H1 (cell line): ENCODE results near the gene PLCB1. TPM values are rescaled to one million over a fixed set of nuclear protein-coding genes. Genes with fewer than 3 reads are reported as not detected.

Experiments
- CTCF ChIA-PET: fragments of 300-600 bp; sonication (Branson Sonifier 250); formaldehyde crosslinking; loops from one replicate; lab custom pipeline; 2021; ENCODE audit not compliant: partially characterized antibody; lab: Charles Lee
- POLR2A ChIA-PET: fragments of 300-600 bp; sonication (Branson Sonifier 250); formaldehyde crosslinking; loops from one replicate; lab custom pipeline; 2021; ENCODE audit warnings: inconsistent platforms; ENCODE audit not compliant: partially characterized antibody; lab: Charles Lee
- DNase-seq, 2 experiments: peaks; one replicate each; pipeline versions ENCODE4 v3.0.0 to v3.0.0-alpha.2; 2010 to 2022; ENCODE audit warnings: low spot score in 2 of 2, low read depth in 1 of 2, mixed read lengths in 1 of 2
- FAIRE-seq: peaks from 2 replicates; lab custom pipeline; 2011; peaks lifted over from hg19 to GRCh38; lab: Jason Lieb, UNC
- H2AFZ ChIP-seq: 2 replicates; pipeline ENCODE4 v1.8.1; 2012; ENCODE audit warnings: low read length, inconsistent platforms
- H2AK5ac ChIP-seq: 2 replicates; pipeline ENCODE4 v1.6.1; 2013; ENCODE audit warnings: low read depth, low read length
- H2BK120ac ChIP-seq: replicated peaks from 2 replicates; pipeline ENCODE3; 2013; ENCODE audit warnings: low read depth, low read length, inconsistent platforms
- H2BK12ac ChIP-seq: 2 replicates; pipeline ENCODE4 v1.6.1; 2013; ENCODE audit warnings: low read depth, low read length
- H2BK15ac ChIP-seq: 2 replicates; pipeline ENCODE4 v1.6.1; 2013; ENCODE audit warnings: low read length
- H2BK20ac ChIP-seq: 2 replicates; pipeline ENCODE4 v1.6.1; 2013; ENCODE audit warnings: low read length
- H2BK5ac ChIP-seq: 2 replicates; pipeline ENCODE4 v1.6.1; 2013; ENCODE audit warnings: low read depth, low read length
- H3K14ac ChIP-seq: 2 replicates; pipeline ENCODE4 v1.6.1; 2013; ENCODE audit warnings: inconsistent platforms; ENCODE audit not compliant: insufficient read length
- H3K18ac ChIP-seq: 2 replicates; pipeline ENCODE4 v1.6.1; 2013; ENCODE audit warnings: low read length; ENCODE audit errors: extremely low read depth
- H3K23ac ChIP-seq: 2 replicates; pipeline ENCODE4 v1.6.1; 2013; ENCODE audit warnings: inconsistent platforms; ENCODE audit not compliant: insufficient read length
- H3K23me2 ChIP-seq: 2 replicates; pipeline ENCODE4 v1.6.1; 2013; ENCODE audit warnings: low read depth, low read length
- H3K27ac ChIP-seq: 2 replicates; pipeline ENCODE4 v1.6.1; 2011; ENCODE audit warnings: low read depth, low read length, inconsistent platforms
- H3K27me3 ChIP-seq, 4 experiments: replicated peaks in 1 of 4; 1 replicate in 1 of 4; 2 replicates in 3 of 4; pipeline versions ENCODE4 v1.6.1 to v1.8.1; 2011 to 2013; ENCODE audit warnings: low read length in 3 of 4, mild to moderate bottlenecking in 3 of 4, inconsistent platforms in 2 of 4, mixed read lengths in 2 of 4, moderate library complexity in 1 of 4; ENCODE audit not compliant: control insufficient read depth in 3 of 4, insufficient read depth in 3 of 4; ENCODE audit errors: extremely low read depth in 1 of 4
- H3K36me3 ChIP-seq, 4 experiments: 2 replicates each; pipeline versions ENCODE4 v1.6.1 to v1.8.1; 2011 to 2013; ENCODE audit warnings: mild to moderate bottlenecking in 4 of 4, low read length in 3 of 4, moderate library complexity in 2 of 4, control low read depth in 1 of 4, inconsistent platforms in 1 of 4; ENCODE audit not compliant: insufficient read depth in 4 of 4, control insufficient read depth in 2 of 4
- H3K4ac ChIP-seq: replicated peaks from 2 replicates; pipeline ENCODE3; 2013; ENCODE audit warnings: low read length, low read depth, mixed read lengths, inconsistent platforms; ENCODE audit not compliant: insufficient read length
- H3K4me1 ChIP-seq, 4 experiments: replicated peaks in 1 of 4; 1 replicate in 1 of 4; 2 replicates in 3 of 4; pipeline versions ENCODE4 v1.6.1 to v1.8.1; 2011 to 2013; ENCODE audit warnings: low read length in 3 of 4, inconsistent platforms in 2 of 4, mixed read lengths in 1 of 4; ENCODE audit not compliant: insufficient read depth in 4 of 4, control insufficient read depth in 3 of 4
- H3K4me2 ChIP-seq, 2 experiments: 2 replicates each; pipeline versions ENCODE4 v1.6.1 to v1.8.1; 2011 to 2013; ENCODE audit warnings: low read depth in 2 of 2, low read length in 2 of 2, control low read depth in 1 of 2, inconsistent platforms in 1 of 2, mild to moderate bottlenecking in 1 of 2; ENCODE audit not compliant: insufficient read depth in 1 of 2
- H3K4me3 ChIP-seq, 4 experiments: fragments of 200-600, 300-600 bp in 1 of 4; sonication (generic), shearing (Covaris generic), sonication (Bioruptor Twin) in 1 of 4; 2 replicates each; pipeline versions ENCODE4 v1.5.1 to v1.8.1; 2011 to 2016; ENCODE audit warnings: low read length in 4 of 4, low read depth in 3 of 4, control low read depth in 2 of 4, inconsistent platforms in 2 of 4, mild to moderate bottlenecking in 2 of 4, mixed read lengths in 1 of 4, moderate library complexity in 1 of 4; ENCODE audit not compliant: insufficient read depth in 2 of 4; ENCODE audit errors: extremely low read depth in 1 of 4
- H3K56ac ChIP-seq: replicated peaks from 2 replicates; pipeline ENCODE3; 2013; ENCODE audit warnings: low read depth, mild to moderate bottlenecking, mixed read lengths, low read length, inconsistent platforms; ENCODE audit not compliant: insufficient read length
- H3K79me1 ChIP-seq: 2 replicates; pipeline ENCODE4 v1.6.1; 2013; ENCODE audit warnings: low read depth, low read length, control low read depth
- H3K79me2 ChIP-seq, 2 experiments: 2 replicates each; pipeline versions ENCODE4 v1.6.1 to v1.8.1; 2012 to 2013; ENCODE audit warnings: low read length in 2 of 2, mild to moderate bottlenecking in 2 of 2, inconsistent platforms in 1 of 2; ENCODE audit not compliant: insufficient read depth in 2 of 2, control insufficient read depth in 1 of 2
- H3K9ac ChIP-seq, 4 experiments: replicated peaks in 1 of 4; 1 replicate in 1 of 4; 2 replicates in 3 of 4; pipeline versions ENCODE4 v1.6.1 to v1.8.1; 2011 to 2013; ENCODE audit warnings: low read depth in 3 of 4, low read length in 3 of 4, control low read depth in 2 of 4, mild to moderate bottlenecking in 2 of 4, moderate library complexity in 2 of 4, inconsistent platforms in 1 of 4; ENCODE audit errors: extremely low read depth in 1 of 4
- H3K9me3 ChIP-seq, 2 experiments: 2 replicates each; pipeline versions ENCODE4 v1.6.1 to v1.8.1; 2012 to 2013; ENCODE audit warnings: mild to moderate bottlenecking in 2 of 2, moderate library complexity in 2 of 2, control low read depth in 1 of 2, inconsistent platforms in 1 of 2, low read depth in 1 of 2, low read length in 1 of 2, mixed read lengths in 1 of 2; ENCODE audit not compliant: insufficient read depth in 2 of 2
- H4K20me1 ChIP-seq, 2 experiments: replicated peaks in 1 of 2; 2 replicates each; pipeline versions ENCODE3 to v1.8.1; 2011 to 2013; ENCODE audit warnings: inconsistent platforms in 2 of 2, low read length in 2 of 2, mild to moderate bottlenecking in 1 of 2; ENCODE audit not compliant: insufficient read depth in 2 of 2, control insufficient read depth in 1 of 2
- H4K5ac ChIP-seq: 2 replicates; pipeline ENCODE4 v1.6.1; 2013; ENCODE audit warnings: low read length, low read depth, mixed read lengths, inconsistent platforms; ENCODE audit not compliant: insufficient read length
- H4K8ac ChIP-seq: 2 replicates; pipeline ENCODE4 v1.8.0; 2013; ENCODE audit warnings: mild to moderate bottlenecking, moderate library complexity, low read length, inconsistent platforms; ENCODE audit not compliant: insufficient read depth; ENCODE audit errors: extremely low read depth
- H4K91ac ChIP-seq: replicated peaks from 2 replicates; pipeline ENCODE3; 2013; ENCODE audit warnings: low read length, mixed read lengths, inconsistent platforms; ENCODE audit not compliant: insufficient read length
- BACH1 ChIP-seq: IDR thresholded peaks from 2 replicates; pipeline ENCODE4 v1.6.1; 2012; ENCODE audit warnings: low read length, improper control_type of control experiment
- EP300 ChIP-seq, 2 experiments: IDR thresholded peaks; 1 replicate in 1 of 2; 2 replicates in 1 of 2; pipeline ENCODE4 v1.6.1; 2011 to 2012; ENCODE audit warnings: low read depth in 2 of 2, low read length in 2 of 2, mild to moderate bottlenecking in 2 of 2, borderline replicate concordance in 1 of 2, inconsistent platforms in 1 of 2, moderate library complexity in 1 of 2
- JUND ChIP-seq: IDR thresholded peaks from 2 replicates; pipeline ENCODE4 v1.6.1; 2011; ENCODE audit warnings: mild to moderate bottlenecking, improper control_type of control experiment, low read length
- KDM1A ChIP-seq: fragments of 200-600, 300-600 bp; sonication (generic); IDR thresholded peaks from 2 replicates; pipeline ENCODE4 v1.7.1; 2016; ENCODE audit warnings: mild to moderate bottlenecking, low read length, borderline replicate concordance
- SAP30 ChIP-seq: fragments of 300-600 bp; sonication (generic); IDR thresholded peaks from 2 replicates; pipeline ENCODE4 v1.7.1; 2012; ENCODE audit warnings: low read length, moderate library complexity, mild to moderate bottlenecking, inconsistent platforms; ENCODE audit not compliant: insufficient read depth, insufficient replicate concordance
- SP2 ChIP-seq: IDR thresholded peaks from 2 replicates; pipeline ENCODE4 v1.6.1; 2012; ENCODE audit warnings: mild to moderate bottlenecking, low read length, inconsistent platforms
- SP4 ChIP-seq: IDR thresholded peaks from 2 replicates; pipeline ENCODE4 v1.6.1; 2012; ENCODE audit warnings: low read length, inconsistent platforms
- polyA plus RNA-seq, 7 experiments: library from polyadenylated mRNA; depleted of rRNA in 3 of 7; stranded (reverse) in 5 of 7; unstranded in 2 of 7; fragments of >200 nt in 5 of 7; fragments of 200-250 nt in 2 of 7; gene quantifications; 1 replicate in 5 of 7; 2 replicates in 1 of 7; 4 replicates in 1 of 7; pipeline versions ENCODE4 v1.2.1 to v1.2.3, GENCODE V29; 2011 to 2013; ENCODE audit warnings: missing spikeins in 2 of 7, mixed read lengths in 2 of 7
- total RNA-seq: library from RNA; stranded (reverse); fragmentation: NEBNext Ultra II Directional; extraction: Animal tissue kit (Norgen Biotek cat#: 25700); gene quantifications from 2 replicates; pipeline ENCODE4 v1.2.1, GENCODE V29; 2021

PLCB1 gene
- total and polyA plus RNA-seq, 2 of the 8 experiments (the other 6 are each of a cell fraction or from before 2014, with no cell fraction given) = 2.6 to 9.1 TPM

GRCh38 chr20:8891039-8891438 is 759.0 kb downstream of the PLCB1 start (continued):
- TF ChIP-seq JUND = no peak

GRCh38 chr20:8895472-8895871 is 763.4 kb downstream of the PLCB1 start:
- Histone ChIP-seq H2BK20ac (no peak overlapping the region), H3K9me3 (peaks cover 11 to 12% of the 10 kb centered on the region in 2 experiments; a peak in 3 of 4 replicates), H3K18ac (no peak overlapping the region), H3K4me3 (no peak overlapping the region), H3K9ac (no peak overlapping the region), H2AK5ac (no peak overlapping the region), H2BK5ac (no peak overlapping the region), H3K27me3 (no peaks in the 10 kb centered on the region), H4K5ac (no peak overlapping the region), H3K56ac (no peak overlapping the region), H3K4me2 (no peak overlapping the region), H3K79me1 (no peaks in the 10 kb centered on the region), H2BK12ac (no peak overlapping the region), H3K4me1 (no peaks in the 10 kb centered on the region), H3K14ac (no peak overlapping the region), H3K4ac (no peak overlapping the region), H3K79me2 (no peaks in the 10 kb centered on the region), H3K27ac (no peak overlapping the region), H4K8ac (no peak overlapping the region), H2BK120ac (no peak overlapping the region), H2AFZ (no peak overlapping the region), H4K91ac (no peak overlapping the region), H2BK15ac (no peak overlapping the region), H3K36me3 (no peaks in the 10 kb centered on the region), H3K23me2 (no peaks in the 10 kb centered on the region), H3K23ac (no peak overlapping the region), H4K20me1 (no peaks in the 10 kb centered on the region)
- DNase-seq (no peak), FAIRE-seq (no peak)
- ChIA-PET POLR2A (no interaction called here), CTCF (interaction anchor here (0.7 to 1.9 kb wide), 2 partner anchors 22 to 42 kb away, joined by 3 to 7 read pairs; no protein-coding TSS in a partner anchor)
- TF ChIP-seq BACH1 (no peak), SAP30 (no peak), SP2 (no peak), EP300 (IDR thresholded peaks at IDR 0.05; ENCODE audit: borderline replicate concordance in 1 of 2, low read depth in 2 of 2, low read length in 2 of 2) (no peak), KDM1A (peak; percentile 61; the same call in 1 of the 2 replicates), SP4 (no peak)
